Mesenteric fat pad (tissue), 1 donor: ENCODE measurements around the gene MRPS26. TPM values are rescaled to one million over a fixed set of nuclear protein-coding genes. Genes with fewer than 3 reads are reported as not detected.

ENCODE experiments used
- total RNA-seq: library from RNA; stranded (reverse); fragmentation: NEBNext Ultra II Directional; extraction: Animal tissue kit (Norgen Biotek cat#: 25700); gene quantifications from one replicate; pipeline ENCODE4 v1.2.1, GENCODE V29; 2021
- donor health status: DM: yes; HTN: yes; CAD: no.

The MRPS26 gene
- total RNA-seq, 1 donor from 2014 or later: 36.5 TPM

Other genes with a start within 250 kb of the MRPS26 start
- gene CPXM1, start 245.4 kb upstream of the MRPS26 start, total RNA-seq: 57.7 TPM
- 0.84 TPM for gene C20orf141, start 231.1 kb upstream of the MRPS26 start, total RNA-seq
- 0.10 TPM for gene TMEM239, start 229.7 kb upstream of the MRPS26 start, total RNA-seq
- gene PCED1A, start 205.4 kb upstream of the MRPS26 start, total RNA-seq: 28.5 TPM
- 42.0 TPM for gene VPS16, start 205.3 kb upstream of the MRPS26 start, total RNA-seq
- gene PTPRA, start 172.6 kb upstream of the MRPS26 start, total RNA-seq: 65.2 TPM
- gene GNRH2, start 2.4 kb upstream of the MRPS26 start, total RNA-seq: not detected
- gene OXT, start 25.6 kb downstream of the MRPS26 start, total RNA-seq: 1.5 TPM
- 0.96 TPM for gene AVP, start 38.7 kb downstream of the MRPS26 start, total RNA-seq
- 15.4 TPM for gene FASTKD5, start 113.8 kb downstream of the MRPS26 start, total RNA-seq
- gene UBOX5, start 113.8 kb downstream of the MRPS26 start, total RNA-seq: 3.7 TPM
- 6.2 TPM for gene LZTS3, start 127.5 kb downstream of the MRPS26 start, total RNA-seq
- 59.3 TPM for gene DDRGK1, start 158.6 kb downstream of the MRPS26 start, total RNA-seq
- 38.0 TPM for gene ITPA, start 163.4 kb downstream of the MRPS26 start, total RNA-seq
- 1.2 TPM for gene SLC4A11, start 193.1 kb downstream of the MRPS26 start, total RNA-seq